ENCODE results near the gene EPHB1. TPM values are rescaled to one million over a fixed set of nuclear protein-coding genes. Genes with fewer than 3 reads are reported as not detected.

EPHB1 gene
- polyA plus RNA-seq, 1 donor from 2014 or later, result 0.71 TPM

GRCh38 chr3:134858441-134859035, 63.5 kb downstream of the EPHB1 start:
- Mint-ChIP-seq H3K4me3 (no peak overlapping the region), H3K27ac (no peak overlapping the region), H3K4me1 (peaks cover 0 to 8% (median 6%) of the 10 kb centered on the region in 3 donors), H3K36me3 (no peaks in the 10 kb centered on the region), H3K27me3 (peaks cover 6% of the 10 kb centered on the region), H3K9me3 (no peaks in the 10 kb centered on the region)

GRCh38 chr3:134859341-134859740, 64.3 kb downstream of the EPHB1 start:
- Mint-ChIP-seq H3K4me1 (peaks cover 0 to under 1% (median 0%) of the 10 kb centered on the region in 3 donors), H3K9me3 (no peaks in the 10 kb centered on the region), H3K27ac (no peak overlapping the region), H3K27me3 (peaks cover 6% of the 10 kb centered on the region), H3K4me3 (no peak overlapping the region), H3K36me3 (no peaks in the 10 kb centered on the region)

GRCh38 chr3:134860141-134860540, 65.1 kb downstream of the EPHB1 start:
- Mint-ChIP-seq H3K9me3 (no peaks in the 10 kb centered on the region), H3K27ac (no peak overlapping the region), H3K4me1 (no peaks in the 10 kb centered on the region), H3K4me3 (no peak overlapping the region), H3K27me3 (peaks cover 6% of the 10 kb centered on the region), H3K36me3 (no peaks in the 10 kb centered on the region)

- no peak overlapping the region for H3K4me3 Mint-ChIP-seq
- H3K36me3 Mint-ChIP-seq, result no peaks in the 10 kb centered on the region
- H3K4me1 Mint-ChIP-seq, result peaks cover 0 to under 1% (median 0%) of the 10 kb centered on the region in 3 donors
- H3K27me3 Mint-ChIP-seq, result peaks cover 12% of the 10 kb centered on the region
- H3K9me3 Mint-ChIP-seq, result no peaks in the 10 kb centered on the region
- H3K27ac Mint-ChIP-seq, result no peak overlapping the region
These were observed 68.9 kb downstream of the EPHB1 start for GRCh38 chr3:134863915-134864314.

GRCh38 chr3:134864636-134865035, 69.6 kb downstream of the EPHB1 start:
- no peak overlapping the region for H3K4me3 Mint-ChIP-seq
- peaks cover 12% of the 10 kb centered on the region for H3K27me3 Mint-ChIP-seq
- peaks cover 0 to 1% (median 0%) of the 10 kb centered on the region in 3 donors for H3K4me1 Mint-ChIP-seq
- no peak overlapping the region for H3K27ac Mint-ChIP-seq
- H3K36me3 Mint-ChIP-seq, result no peaks in the 10 kb centered on the region
- H3K9me3 Mint-ChIP-seq, result no peaks in the 10 kb centered on the region

GRCh38 chr3:134867277-134867676, 72.2 kb downstream of the EPHB1 start:
- H3K27ac Mint-ChIP-seq, result no peak overlapping the region
- no peaks in the 10 kb centered on the region for H3K9me3 Mint-ChIP-seq
- no peak overlapping the region for H3K4me3 Mint-ChIP-seq
- H3K36me3 Mint-ChIP-seq, result no peaks in the 10 kb centered on the region
- H3K4me1 Mint-ChIP-seq, result peaks cover 0 to 1% (median 0%) of the 10 kb centered on the region in 3 donors
- H3K27me3 Mint-ChIP-seq, result peaks cover 6% of the 10 kb centered on the region

GRCh38 chr3:134869153-134869726, 74.2 kb downstream of the EPHB1 start:
- Mint-ChIP-seq H3K36me3 (no peaks in the 10 kb centered on the region), H3K27ac (no peak overlapping the region), H3K4me1 (peaks cover 0 to 3% (median 0%) of the 10 kb centered on the region in 3 donors), H3K27me3 (peaks cover 11% of the 10 kb centered on the region), H3K9me3 (peaks cover 0 to 2% (median 0%) of the 10 kb centered on the region in 3 donors), H3K4me3 (no peak overlapping the region)

GRCh38 chr3:134871818-134872217, 76.8 kb downstream of the EPHB1 start:
- peaks cover 0 to 3% (median 0%) of the 10 kb centered on the region in 3 donors for H3K4me1 Mint-ChIP-seq
- H3K27me3 Mint-ChIP-seq, result peaks cover 11% of the 10 kb centered on the region
- no peak overlapping the region for H3K4me3 Mint-ChIP-seq
- H3K36me3 Mint-ChIP-seq, result no peaks in the 10 kb centered on the region
- H3K9me3 Mint-ChIP-seq, result peaks cover 0 to 2% (median 0%) of the 10 kb centered on the region in 3 donors
- H3K27ac Mint-ChIP-seq, result no peak overlapping the region

- H3K4me3 Mint-ChIP-seq, result no peak overlapping the region
These were observed 77.7 kb downstream of the EPHB1 start for GRCh38 chr3:134872440-134873388.

GRCh38 chr3:134873789-134874188, 78.7 kb downstream of the EPHB1 start:
- Mint-ChIP-seq H3K36me3 (no peaks in the 10 kb centered on the region), H3K4me3 (no peak overlapping the region), H3K9me3 (peaks cover 0 to 2% (median 0%) of the 10 kb centered on the region in 3 donors), H3K4me1 (peaks cover 0 to 3% (median 0%) of the 10 kb centered on the region in 3 donors), H3K27ac (no peak overlapping the region), H3K27me3 (peaks cover 5% of the 10 kb centered on the region)

More at GRCh38 chr3:134872440-134873388, 77.7 kb downstream of the EPHB1 start:
- Mint-ChIP-seq H3K36me3 (no peaks in the 10 kb centered on the region), H3K4me1 (peaks cover 0 to 3% (median 0%) of the 10 kb centered on the region in 3 donors), H3K27ac (no peak overlapping the region), H3K27me3 (peaks cover 9% of the 10 kb centered on the region), H3K9me3 (peaks cover 0 to 2% (median 0%) of the 10 kb centered on the region in 3 donors)

- Mint-ChIP-seq H3K4me1 (peaks cover 0 to 1% (median 0%) of the 10 kb centered on the region in 3 donors), H3K36me3 (no peaks in the 10 kb centered on the region)
These were observed 79.8 kb downstream of the EPHB1 start for GRCh38 chr3:134874737-134875413.

GRCh38 chr3:134876836-134877235, 81.8 kb downstream of the EPHB1 start:
- Mint-ChIP-seq H3K36me3 (no peaks in the 10 kb centered on the region), H3K27me3 (peaks cover 5% of the 10 kb centered on the region), H3K4me3 (no peak overlapping the region), H3K27ac (no peak overlapping the region), H3K9me3 (peaks cover 0 to 2% (median 0%) of the 10 kb centered on the region in 3 donors), H3K4me1 (peaks cover 0 to 1% (median 0%) of the 10 kb centered on the region in 3 donors)

More at GRCh38 chr3:134874737-134875413, 79.8 kb downstream of the EPHB1 start:
- H3K9me3 Mint-ChIP-seq, result peaks cover 0 to 2% (median 0%) of the 10 kb centered on the region in 3 donors
- no peak overlapping the region for H3K4me3 Mint-ChIP-seq
- H3K27me3 Mint-ChIP-seq, result peaks cover 5% of the 10 kb centered on the region
- H3K27ac Mint-ChIP-seq, result no peak overlapping the region

- H3K4me3 Mint-ChIP-seq, result no peak overlapping the region
- peaks cover 5% of the 10 kb centered on the region for H3K27me3 Mint-ChIP-seq
- peaks cover 0 to 1% (median 0%) of the 10 kb centered on the region in 3 donors for H3K4me1 Mint-ChIP-seq
- peaks cover 0 to 2% (median 1%) of the 10 kb centered on the region in 3 donors for H3K9me3 Mint-ChIP-seq
- no peak overlapping the region for H3K27ac Mint-ChIP-seq
- no peaks in the 10 kb centered on the region for H3K36me3 Mint-ChIP-seq
These were observed 82.7 kb downstream of the EPHB1 start for GRCh38 chr3:134877788-134878187.

- H3K4me3 Mint-ChIP-seq, result no peak overlapping the region
- H3K27me3 Mint-ChIP-seq, result no peaks in the 10 kb centered on the region
- H3K27ac Mint-ChIP-seq, result peak overlapping the region in 1 of 3 donors; percentile 29
- H3K9me3 Mint-ChIP-seq, result peaks cover 0 to 1% (median 0%) of the 10 kb centered on the region in 3 donors
- H3K36me3 Mint-ChIP-seq, result no peaks in the 10 kb centered on the region
- H3K4me1 Mint-ChIP-seq, result no peaks in the 10 kb centered on the region
These were observed 84.9 kb downstream of the EPHB1 start for GRCh38 chr3:134879990-134880389.
